ENCODE measurements around the gene GUK1.

Gene GUK1

DNA sequence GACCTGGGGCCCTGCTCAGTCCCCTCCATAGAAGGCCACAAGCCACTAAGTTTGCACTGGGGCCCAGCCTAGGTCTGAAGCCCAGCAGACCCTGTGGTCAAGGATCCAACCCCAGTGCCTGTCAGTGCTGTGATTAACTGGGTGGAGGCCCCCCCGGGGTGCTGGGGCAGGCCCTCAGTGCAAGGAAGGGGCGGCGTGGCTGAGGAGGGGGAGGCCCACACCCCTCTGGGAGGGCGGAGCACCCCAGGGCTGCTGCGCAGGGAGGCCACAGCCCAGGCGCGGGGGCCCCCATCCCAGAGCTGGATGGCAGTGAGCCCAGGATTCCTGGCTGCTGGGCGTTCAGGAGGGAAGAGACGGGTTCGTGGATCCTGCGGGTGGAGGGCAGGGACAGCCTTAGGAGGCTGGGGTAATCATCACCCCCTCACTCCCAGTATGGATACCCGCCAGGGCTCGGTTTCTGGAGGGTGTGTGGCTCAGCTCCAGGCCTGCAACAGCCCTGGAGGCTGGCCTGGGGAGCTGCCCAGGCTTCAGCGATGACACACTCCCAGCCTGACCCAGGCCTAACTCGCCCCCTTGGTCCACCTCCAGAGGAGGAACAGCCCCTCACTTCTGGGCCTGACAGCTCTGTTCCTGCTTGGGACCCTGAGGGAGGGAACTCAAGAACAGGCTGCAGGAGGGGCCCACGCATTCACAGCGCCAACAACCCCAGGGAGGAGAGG is 10.5 kb downstream of the GUK1 start:
- no peak overlapping the region for H3K4me2 ChIP-seq
- no peak overlapping the region for H3K27ac ChIP-seq
- H3K4me1 ChIP-seq (ENCODE audit: low read depth, poor library complexity, severe bottlenecking) = no peaks in the 10 kb centered on the region
- no peaks in the 10 kb centered on the region for H3K36me3 ChIP-seq (ENCODE audit: insufficient read depth)
- H4K20me1 ChIP-seq (ENCODE audit: insufficient read depth) = no peaks in the 10 kb centered on the region
- no peak overlapping the region for H3K9ac ChIP-seq
- H3K79me2 ChIP-seq (ENCODE audit: insufficient read depth, low read depth) = peaks cover 10% of the 10 kb centered on the region; the same call in 1 of the 2 replicates
- no peak overlapping the region for H3K4me3 ChIP-seq (IDR thresholded peaks at IDR 0.05; ENCODE audit: insufficient read depth, low read depth, low read length)
- H2AFZ ChIP-seq (ENCODE audit: low read depth) = no peak overlapping the region
- TF ChIP-seq, protein P1, sequence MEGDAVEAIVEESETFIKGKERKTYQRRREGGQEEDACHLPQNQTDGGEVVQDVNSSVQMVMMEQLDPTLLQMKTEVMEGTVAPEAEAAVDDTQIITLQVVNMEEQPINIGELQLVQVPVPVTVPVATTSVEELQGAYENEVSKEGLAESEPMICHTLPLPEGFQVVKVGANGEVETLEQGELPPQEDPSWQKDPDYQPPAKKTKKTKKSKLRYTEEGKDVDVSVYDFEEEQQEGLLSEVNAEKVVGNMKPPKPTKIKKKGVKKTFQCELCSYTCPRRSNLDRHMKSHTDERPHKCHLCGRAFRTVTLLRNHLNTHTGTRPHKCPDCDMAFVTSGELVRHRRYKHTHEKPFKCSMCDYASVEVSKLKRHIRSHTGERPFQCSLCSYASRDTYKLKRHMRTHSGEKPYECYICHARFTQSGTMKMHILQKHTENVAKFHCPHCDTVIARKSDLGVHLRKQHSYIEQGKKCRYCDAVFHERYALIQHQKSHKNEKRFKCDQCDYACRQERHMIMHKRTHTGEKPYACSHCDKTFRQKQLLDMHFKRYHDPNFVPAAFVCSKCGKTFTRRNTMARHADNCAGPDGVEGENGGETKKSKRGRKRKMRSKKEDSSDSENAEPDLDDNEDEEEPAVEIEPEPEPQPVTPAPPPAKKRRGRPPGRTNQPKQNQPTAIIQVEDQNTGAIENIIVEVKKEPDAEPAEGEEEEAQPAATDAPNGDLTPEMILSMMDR (conservative IDR thresholded peaks at IDR 0.05; ENCODE audit: low read depth, low read length) = no peak
- no peaks in the 10 kb centered on the region for H3K27me3 ChIP-seq (ENCODE audit: insufficient read depth, low read depth)

DNA sequence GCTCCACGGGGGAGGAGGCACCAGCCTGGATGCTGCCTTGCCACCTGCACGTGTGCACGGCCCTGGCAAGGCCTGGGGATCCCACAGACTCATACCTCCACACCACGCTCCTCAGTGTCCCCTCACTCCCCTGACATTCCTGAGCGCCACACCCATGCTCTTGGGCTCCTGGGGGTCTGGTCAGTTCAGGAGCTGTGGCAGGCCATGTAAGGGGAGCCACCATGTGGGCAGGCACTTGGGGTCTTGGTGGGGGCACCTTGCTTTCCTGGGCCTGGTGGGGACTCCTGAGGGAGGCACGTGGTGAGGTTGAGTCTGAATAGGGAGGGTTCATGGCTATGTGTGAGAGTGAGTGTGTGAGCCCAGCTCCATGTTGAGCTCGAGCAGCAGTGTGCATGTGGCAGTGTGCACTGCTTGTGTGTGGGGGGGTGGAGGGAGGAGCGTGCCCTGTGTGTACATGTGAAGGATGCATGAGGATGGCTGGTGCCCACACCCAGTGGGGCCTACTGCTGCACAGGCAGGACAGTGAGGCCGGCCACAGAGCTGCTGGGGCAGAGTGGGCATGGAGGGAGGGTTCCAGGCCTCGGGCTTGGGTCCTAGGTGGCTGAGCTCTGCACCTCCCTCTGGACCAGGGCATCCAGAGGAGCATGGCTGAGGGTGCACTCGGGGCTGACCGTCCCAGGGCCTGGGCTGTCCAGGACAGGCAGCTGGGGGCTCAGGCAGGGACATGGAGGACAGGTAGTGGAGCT is 11.3 kb downstream of the GUK1 start:
- TF ChIP-seq, protein P1 (conservative IDR thresholded peaks at IDR 0.05; ENCODE audit: low read depth, low read length) = no peak
- no peaks in the 10 kb centered on the region for H3K4me1 ChIP-seq (ENCODE audit: low read depth, poor library complexity, severe bottlenecking)
- no peaks in the 10 kb centered on the region for H3K36me3 ChIP-seq (ENCODE audit: insufficient read depth)
- peaks cover 3% of the 10 kb centered on the region; the same call in 1 of the 2 replicates for H3K79me2 ChIP-seq (ENCODE audit: insufficient read depth, low read depth)
- no peak overlapping the region for H2AFZ ChIP-seq (ENCODE audit: low read depth)
- H3K4me2 ChIP-seq = no peak overlapping the region
- H3K27ac ChIP-seq = no peak overlapping the region
- no peaks in the 10 kb centered on the region for H4K20me1 ChIP-seq (ENCODE audit: insufficient read depth)
- H3K27me3 ChIP-seq (ENCODE audit: insufficient read depth, low read depth) = no peaks in the 10 kb centered on the region
- no peak overlapping the region for H3K9ac ChIP-seq
- no peak overlapping the region for H3K4me3 ChIP-seq (IDR thresholded peaks at IDR 0.05; ENCODE audit: insufficient read depth, low read depth, low read length)

- no peak overlapping the region for H3K4me2 ChIP-seq
- no peak overlapping the region for H3K9ac ChIP-seq
- H2AFZ ChIP-seq (ENCODE audit: low read depth) = no peak overlapping the region
- TF ChIP-seq, protein P1 (conservative IDR thresholded peaks at IDR 0.05; ENCODE audit: low read depth, low read length) = no peak
- no peaks in the 10 kb centered on the region for H4K20me1 ChIP-seq (ENCODE audit: insufficient read depth)
- no peaks in the 10 kb centered on the region for H3K79me2 ChIP-seq (ENCODE audit: insufficient read depth, low read depth)
- H3K4me1 ChIP-seq (ENCODE audit: low read depth, poor library complexity, severe bottlenecking) = no peaks in the 10 kb centered on the region
- H3K27ac ChIP-seq = no peak overlapping the region
- no peaks in the 10 kb centered on the region for H3K27me3 ChIP-seq (ENCODE audit: insufficient read depth, low read depth)
- H3K4me3 ChIP-seq (IDR thresholded peaks at IDR 0.05; ENCODE audit: insufficient read depth, low read depth, low read length) = no peak overlapping the region
- no peaks in the 10 kb centered on the region for H3K36me3 ChIP-seq (ENCODE audit: insufficient read depth)
These were observed 12.2 kb downstream of the GUK1 start for GRCh38 chr1:228152097-228152917.

- no peaks in the 10 kb centered on the region for H3K27me3 ChIP-seq (ENCODE audit: insufficient read depth, low read depth)
- H3K4me2 ChIP-seq = no peak overlapping the region
- no peak overlapping the region for H3K9ac ChIP-seq
These were observed 12.8 kb downstream of the GUK1 start for GRCh38 chr1:228152918-228153258.

More at GRCh38 chr1:228152918-228153258, 12.8 kb downstream of the GUK1 start:
- TF ChIP-seq, protein P1 (conservative IDR thresholded peaks at IDR 0.05; ENCODE audit: low read depth, low read length) = no peak
- Histone ChIP-seq H3K36me3 (ENCODE audit: insufficient read depth) (no peaks in the 10 kb centered on the region), H2AFZ (ENCODE audit: low read depth) (no peak overlapping the region), H3K4me3 (IDR thresholded peaks at IDR 0.05; ENCODE audit: insufficient read depth, low read depth, low read length) (no peak overlapping the region), H3K79me2 (ENCODE audit: insufficient read depth, low read depth) (no peaks in the 10 kb centered on the region), H4K20me1 (ENCODE audit: insufficient read depth) (no peaks in the 10 kb centered on the region), H3K27ac (no peak overlapping the region), H3K4me1 (ENCODE audit: low read depth, poor library complexity, severe bottlenecking) (no peaks in the 10 kb centered on the region)

All from KMS-11 (cell line).